ENCODE results near the gene PLPPR3. TPM values are rescaled to one million over a fixed set of nuclear protein-coding genes. Genes with fewer than 3 reads are reported as not detected.

Gene PLPPR3
- total and polyA plus RNA-seq, 10 donors, result 0.03 to 0.79 (median 0.42) TPM; not detected in 4

DNA sequence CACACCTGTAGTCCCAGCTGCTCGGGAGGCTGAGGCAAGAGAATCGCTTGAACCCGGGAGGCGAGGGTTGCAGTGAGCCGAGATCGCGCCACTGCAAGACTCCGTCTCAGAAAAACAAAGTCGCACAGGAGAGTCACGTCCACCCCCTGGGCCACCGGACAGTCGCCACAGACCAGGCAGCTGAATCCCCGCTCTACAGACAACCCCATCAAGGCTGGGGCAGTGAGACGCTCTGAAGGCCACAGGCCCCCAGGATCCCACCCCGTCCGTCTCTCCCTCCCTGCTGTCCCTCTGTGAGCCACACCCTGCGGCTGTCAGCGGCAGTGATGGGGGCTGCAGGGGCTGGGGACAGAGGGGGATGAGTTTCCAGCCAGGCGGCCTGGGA, 40.0 kb downstream of the PLPPR3 start:
- peaks cover 0 to 8% (median 0%) of the 10 kb centered on the region in 7 donors for H3K27me3 ChIP-seq (replicated peaks in 1 of 7)
- H3K9me3 ChIP-seq, result no peaks in the 10 kb centered on the region
- intact Hi-C loops (cut with DNase I; ENCODE audit: low total_unique reads), result loop anchor here (10.0 kb wide), 2 partner anchors 143 to 203 kb away; partner anchors contain the start of genes ARID3A and WDR18
- DNase-seq, result no peak
- TF ChIP-seq POLR2AphosphoS5 (IDR thresholded peaks at IDR 0.05) (no peak), POLR2A (IDR thresholded peaks at IDR 0.05) (no peak), CTCF (IDR thresholded peaks at IDR 0.05 in 8 of 11, conservative IDR thresholded peaks at IDR 0.05 in 3 of 11) (no peak)
- peak overlapping the region in 4 of 8 donors; percentile 51 to 68 (median 65) for H3K27ac ChIP-seq
- WGBS, 5 donors, result 89 to 93% (median 93%) methylated on average over 17 to 19 of the region's 19 CpGs
- H3K36me3 ChIP-seq, result no peaks in the 10 kb centered on the region
- peak overlapping the region in 1 of 8 donors; percentile 21 for H3K4me3 ChIP-seq
- H3K4me1 ChIP-seq, result peaks cover 0 to 34% (median 18%) of the 10 kb centered on the region in 6 donors

DNA sequence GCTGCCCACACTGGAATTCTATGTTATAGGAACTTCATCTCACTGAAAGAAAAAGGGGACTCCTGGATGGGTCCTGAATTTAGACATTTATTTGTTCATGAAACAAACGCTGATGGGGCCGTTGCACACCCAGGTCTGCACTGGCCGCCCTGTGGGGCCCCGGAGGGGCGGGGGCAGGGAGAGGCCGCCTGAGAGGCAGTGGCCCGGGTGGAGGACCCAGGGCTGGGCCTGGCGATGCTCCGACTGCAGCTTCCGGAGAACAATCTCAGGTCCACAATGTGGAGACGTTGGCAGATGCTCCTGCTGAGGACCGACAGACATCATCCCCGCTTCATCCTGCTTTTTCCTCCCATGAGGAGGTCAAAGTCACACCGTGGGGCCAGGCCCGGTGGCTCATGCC, 40.8 kb downstream of the PLPPR3 start:
- no peak overlapping the region for H3K4me3 ChIP-seq
- no peaks in the 10 kb centered on the region for H3K36me3 ChIP-seq
- no peak for DNase-seq
- 84 to 95% (median 91%) methylated on average over 10 to 15 of the region's 15 CpGs for WGBS, 5 donors
- H3K4me1 ChIP-seq, result peaks cover 0 to 34% (median 18%) of the 10 kb centered on the region in 6 donors
- no peak overlapping the region for H3K27ac ChIP-seq
- intact Hi-C loops (cut with DNase I; ENCODE audit: low total_unique reads), result loop anchor here (10.0 kb wide), 2 partner anchors 144 to 204 kb away; partner anchors contain the start of genes ARID3A and WDR18
- no peak for TF ChIP-seq CTCF (IDR thresholded peaks at IDR 0.05 in 8 of 11, conservative IDR thresholded peaks at IDR 0.05 in 3 of 11)
- no peaks in the 10 kb centered on the region for H3K9me3 ChIP-seq
- peaks cover 0 to 8% (median 0%) of the 10 kb centered on the region in 7 donors for H3K27me3 ChIP-seq (replicated peaks in 1 of 7)

DNA sequence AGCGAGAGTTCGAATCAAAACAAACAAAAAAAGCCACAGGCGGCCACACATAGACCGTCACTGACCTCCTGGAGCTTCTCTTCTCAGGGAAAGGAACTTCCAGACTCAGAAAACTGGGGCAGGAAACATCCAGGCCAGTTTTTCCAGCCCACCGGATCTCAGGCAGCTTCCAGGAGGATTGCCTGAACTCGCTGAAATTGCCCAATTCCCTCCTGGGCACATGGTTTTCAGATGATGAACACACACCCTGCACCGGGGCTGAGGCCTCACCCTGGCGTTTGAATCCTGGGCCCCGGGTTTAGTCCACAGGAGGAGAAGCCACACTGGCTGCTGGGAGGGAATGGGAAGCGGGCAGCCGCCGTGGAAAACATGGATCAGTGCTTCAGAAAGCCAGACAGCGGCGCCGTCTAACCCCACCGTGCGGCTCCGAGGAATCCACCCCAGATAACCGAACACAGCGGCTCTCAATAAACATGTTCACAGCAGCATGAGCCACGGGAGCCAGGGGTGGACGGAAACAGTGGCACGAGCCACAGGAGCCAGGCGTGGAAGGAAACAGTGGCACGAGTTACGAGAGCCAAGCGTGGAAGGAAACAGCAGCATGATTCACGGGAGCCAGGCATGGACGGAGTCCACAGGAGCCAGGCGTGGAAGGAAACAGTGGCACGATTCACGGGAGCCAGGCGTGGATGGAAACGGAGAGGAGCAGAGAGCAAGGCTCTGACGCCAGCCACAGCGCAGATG, 42.7 kb downstream of the PLPPR3 start:
- peak overlapping the region in 4 of 8 donors; percentile 10 to 50 (median 28) for H3K27ac ChIP-seq
- H3K9me3 ChIP-seq, result no peaks in the 10 kb centered on the region
- intact Hi-C loops (cut with DNase I; ENCODE audit: low total_unique reads), result loop anchor here (10.0 kb wide), 1 partner anchor 76 kb away; the partner anchor contains the start of genes CFD and ELANE
- no peak overlapping the region for H3K4me3 ChIP-seq
- TF ChIP-seq CTCF (IDR thresholded peaks at IDR 0.05 in 8 of 11, conservative IDR thresholded peaks at IDR 0.05 in 3 of 11) (no peak), POLR2AphosphoS5 (IDR thresholded peaks at IDR 0.05) (peak in 2 of 3 donors; percentile 11 to 25)
- no peaks in the 10 kb centered on the region for H3K36me3 ChIP-seq
- WGBS, 5 donors, result 64 to 72% (median 67%) methylated on average over 36 of the region's 36 CpGs
- H3K27me3 ChIP-seq (replicated peaks in 1 of 7), result peaks cover 0 to 8% (median 0%) of the 10 kb centered on the region in 7 donors
- H3K4me1 ChIP-seq, result peaks cover 0 to 30% (median 18%) of the 10 kb centered on the region in 6 donors
- no peak for DNase-seq

- Histone ChIP-seq H3K27me3 (replicated peaks in 1 of 7) (peaks cover 0 to 4% (median 0%) of the 10 kb centered on the region in 7 donors), H3K4me3 (no peak overlapping the region), H3K36me3 (no peaks in the 10 kb centered on the region), H3K4me1 (peaks cover 0 to 9% (median 0%) of the 10 kb centered on the region in 6 donors), H3K27ac (no peak overlapping the region), H3K9me3 (no peaks in the 10 kb centered on the region)
- WGBS, 5 donors, result 90 to 94% (median 92%) methylated on average over 15 to 18 of the region's 18 CpGs
- intact Hi-C loops (cut with DNase I; ENCODE audit: low total_unique reads), result loop anchor here (10.0 kb wide), 1 partner anchor 78 kb away; the partner anchor contains the start of genes CFD and ELANE
- no peak for DNase-seq
- TF ChIP-seq POLR2AphosphoS5 (IDR thresholded peaks at IDR 0.05), result no peak
- TF ChIP-seq POLR2A (IDR thresholded peaks at IDR 0.05), result no peak
- TF ChIP-seq CTCF (IDR thresholded peaks at IDR 0.05 in 8 of 11, conservative IDR thresholded peaks at IDR 0.05 in 3 of 11), result no peak
Observed at GRCh38 chr19:776549-776948, 45.2 kb downstream of the PLPPR3 start.
